Neural cell (in vitro differentiated cells): ENCODE results near the gene DNAJB1.

Source experiments
- CTCF ChIP-seq: fragments of 450-650 bp; IDR thresholded peaks from 2 replicates; pipeline ENCODE4 v1.5.1; 2014; ENCODE audit warnings: antibody characterized with exemption, mild to moderate bottlenecking, moderate library complexity; ENCODE audit not compliant: poor library complexity, severe bottlenecking
- EZH2 ChIP-seq: fragments of 200-600, 300-800 bp; shearing (Covaris generic), sonication (generic); IDR thresholded peaks from 2 replicates; pipeline ENCODE4 v1.6.1; 2014; ENCODE audit warnings: antibody characterized with exemption, low read length, borderline replicate concordance, mild to moderate bottlenecking; ENCODE audit not compliant: insufficient read depth, poor library complexity, severe bottlenecking

- TF ChIP-seq CTCF (no peak), EZH2 (no peak)
Observed at GRCh38 chr19:14496834-14497227, 21.4 kb downstream of the DNAJB1 start.
